Testis (tissue), 3 donors: Measurements from ENCODE around the gene MED17. TPM values are rescaled to one million over a fixed set of nuclear protein-coding genes. Genes with fewer than 3 reads are reported as not detected.

Experiments used
- DNase-seq: peaks from one replicate; pipeline ENCODE4 v3.0.0-alpha.2; 2019
- H3K27ac ChIP-seq, 2 donors: fragments of 200-600 bp; sonication (generic); one replicate each; pipeline ENCODE4 v1.5.1; 2019
- H3K27me3 ChIP-seq: fragments of 200-600 bp; sonication (generic); one replicate; pipeline ENCODE4 v1.5.1; 2019
- H3K36me3 ChIP-seq: fragments of 200-600 bp; sonication (generic); one replicate; pipeline ENCODE4 v1.5.1; 2017; ENCODE audit warnings: low read depth; ENCODE audit errors: missing control alignments
- H3K4me1 ChIP-seq: fragments of 200-600 bp; sonication (generic); one replicate; pipeline ENCODE4 v1.5.1; 2019
- H3K4me3 ChIP-seq, 2 donors: fragments of 200-600 bp; sonication (generic); one replicate each; pipeline ENCODE4 v1.5.1; 2017 to 2019
- H3K9me3 ChIP-seq: fragments of 200-600 bp; sonication (generic); one replicate; pipeline ENCODE4 v1.5.1; 2017
- POLR2A ChIP-seq: fragments of 450-650 bp; IDR thresholded peaks from one replicate; pipeline ENCODE4 v1.6.1; 2017; ENCODE audit warnings: antibody characterized with exemption, mild to moderate bottlenecking, moderate library complexity
- WGBS, 2 donors: methylation state at CpG; one replicate each; pipeline ENCODE4 v1.1.5; 2018; 5-methylcytosine and 5-hydroxymethylcytosine counted together
- intact Hi-C: fragments of 100-400 bp; cut with DNase I; formaldehyde crosslinking; loops from one replicate; pipeline ENCODE4 v1.15.1; 2023; ENCODE audit warnings: low total_unique reads
- polyA plus RNA-seq: library from polyadenylated mRNA; stranded (reverse); fragments of 350-450 nt; fragmentation: Illumina TruSeq; extraction: RNeasy Lipid Tissue Mini Kit (QIAGEN cat#74804); gene quantifications from one replicate; pipeline ENCODE4 v1.2.3, GENCODE V29; 2014; ENCODE audit warnings: low read depth, low replicate concordance; ENCODE audit not compliant: insufficient read depth
- total RNA-seq, 2 donors: library from RNA; depleted of rRNA; stranded (reverse); fragments of >200 nt; gene quantifications; one replicate each; pipeline ENCODE4 v1.2.3, GENCODE V29; 2016
- TF ChIP-seq, protein P1 (sequence below), 3 experiments: fragments of 450-650 bp in 2 of 3; fragments of 200-600 bp in 1 of 3; sonication (generic) in 1 of 3; IDR thresholded peaks; one replicate each; pipeline ENCODE4 v1.5.1; 2016 to 2019; ENCODE audit warnings: antibody characterized with exemption in 3 of 3, mild to moderate bottlenecking in 2 of 3, moderate library complexity in 1 of 3

The MED17 gene
- total and polyA plus RNA-seq, 3 donors from 2014 or later = 22.4 to 29.8 (median 23.2) TPM

GRCh38 chr11:93804879-93805278 is 20.8 kb downstream of the MED17 start:
- WGBS, 2 donors = 92 to 94% methylated on average over 2 of the region's 2 CpGs
- intact Hi-C loops = no loop called here
- no peak for DNase-seq
- Histone ChIP-seq H3K4me1 (no peaks in the 10 kb centered on the region), H3K36me3 (no peaks in the 10 kb centered on the region), H3K27me3 (no peaks in the 10 kb centered on the region), H3K9me3 (no peaks in the 10 kb centered on the region), H3K27ac (no peak overlapping the region), H3K4me3 (no peak overlapping the region)
- TF ChIP-seq, protein P1, sequence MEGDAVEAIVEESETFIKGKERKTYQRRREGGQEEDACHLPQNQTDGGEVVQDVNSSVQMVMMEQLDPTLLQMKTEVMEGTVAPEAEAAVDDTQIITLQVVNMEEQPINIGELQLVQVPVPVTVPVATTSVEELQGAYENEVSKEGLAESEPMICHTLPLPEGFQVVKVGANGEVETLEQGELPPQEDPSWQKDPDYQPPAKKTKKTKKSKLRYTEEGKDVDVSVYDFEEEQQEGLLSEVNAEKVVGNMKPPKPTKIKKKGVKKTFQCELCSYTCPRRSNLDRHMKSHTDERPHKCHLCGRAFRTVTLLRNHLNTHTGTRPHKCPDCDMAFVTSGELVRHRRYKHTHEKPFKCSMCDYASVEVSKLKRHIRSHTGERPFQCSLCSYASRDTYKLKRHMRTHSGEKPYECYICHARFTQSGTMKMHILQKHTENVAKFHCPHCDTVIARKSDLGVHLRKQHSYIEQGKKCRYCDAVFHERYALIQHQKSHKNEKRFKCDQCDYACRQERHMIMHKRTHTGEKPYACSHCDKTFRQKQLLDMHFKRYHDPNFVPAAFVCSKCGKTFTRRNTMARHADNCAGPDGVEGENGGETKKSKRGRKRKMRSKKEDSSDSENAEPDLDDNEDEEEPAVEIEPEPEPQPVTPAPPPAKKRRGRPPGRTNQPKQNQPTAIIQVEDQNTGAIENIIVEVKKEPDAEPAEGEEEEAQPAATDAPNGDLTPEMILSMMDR (IDR thresholded peaks at IDR 0.05) = no peak
- TF ChIP-seq POLR2A = no peak

- H3K36me3 ChIP-seq = no peaks in the 10 kb centered on the region
- H3K9me3 ChIP-seq = no peaks in the 10 kb centered on the region
- no peak overlapping the region for H3K4me3 ChIP-seq
- TF ChIP-seq, protein P1 (IDR thresholded peaks at IDR 0.05) = no peak
- TF ChIP-seq POLR2A = no peak
- no peaks in the 10 kb centered on the region for H3K27me3 ChIP-seq
- no peaks in the 10 kb centered on the region for H3K4me1 ChIP-seq
- WGBS, 2 donors = 97 to 98% methylated on average over 3 of the region's 3 CpGs
- intact Hi-C loops = no loop called here
- DNase-seq = no peak
- H3K27ac ChIP-seq = no peak overlapping the region
Measured at GRCh38 chr11:93807980-93808379, 23.9 kb downstream of the MED17 start.

- no peak overlapping the region for H3K4me3 ChIP-seq
- intact Hi-C loops = no loop called here
- H3K9me3 ChIP-seq = no peaks in the 10 kb centered on the region
- no peaks in the 10 kb centered on the region for H3K27me3 ChIP-seq
- WGBS, 2 donors = 92 to 95% methylated on average over 5 of the region's 5 CpGs
- no peaks in the 10 kb centered on the region for H3K36me3 ChIP-seq
- TF ChIP-seq, protein P1 (IDR thresholded peaks at IDR 0.05) = no peak
- no peak for TF ChIP-seq POLR2A
- H3K4me1 ChIP-seq = no peaks in the 10 kb centered on the region
- no peak overlapping the region for H3K27ac ChIP-seq
- no peak for DNase-seq
Measured at GRCh38 chr11:93813974-93814373, 29.9 kb downstream of the MED17 start.

- intact Hi-C loops = no loop called here
- Histone ChIP-seq H3K27ac (no peak overlapping the region), H3K4me1 (no peaks in the 10 kb centered on the region), H3K4me3 (no peak overlapping the region), H3K27me3 (no peaks in the 10 kb centered on the region), H3K9me3 (no peaks in the 10 kb centered on the region), H3K36me3 (no peaks in the 10 kb centered on the region)
- TF ChIP-seq, protein P1 (IDR thresholded peaks at IDR 0.05) = no peak
- no peak for TF ChIP-seq POLR2A
- 70 to 74% methylated on average over 6 of the region's 6 CpGs for WGBS, 2 donors
- DNase-seq = no peak
Measured at GRCh38 chr11:93814966-93815633, 31.0 kb downstream of the MED17 start.
